Measurements from ENCODE around the gene SV2C. TPM values are rescaled to one million over a fixed set of nuclear protein-coding genes. Genes with fewer than 3 reads are reported as not detected.

SV2C gene
- total and polyA plus RNA-seq, 2 donors (not counting 1 experiment from before 2014, with no cell fraction given): not detected

- no peaks in the 10 kb centered on the region for H3K27me3 Mint-ChIP-seq
- CTCF ChIA-PET: no interaction called here
- H3K27ac Mint-ChIP-seq: no peak overlapping the region
- H3K4me3 ChIP-seq (ENCODE audit: control extremely low read depth in 1 of 5, extremely low read depth in 1 of 5, insufficient read depth in 1 of 5, low read depth in 2 of 5, low read length in 4 of 5): no peak overlapping the region
- H3K27me3 ChIP-seq (replicated peaks in 1 of 4; ENCODE audit: control extremely low read depth in 1 of 4, control insufficient read depth in 3 of 4, insufficient read depth in 4 of 4, low read length in 3 of 4): peaks cover 0 to 3% (median 0%) of the 10 kb centered on the region in 4 experiments
- no peaks in the 10 kb centered on the region for H3K4me1 Mint-ChIP-seq
- no peak for ATAC-seq (ENCODE audit: low read depth)
- H2AFZ ChIP-seq (ENCODE audit: insufficient read depth, low read depth, low read length, poor library complexity, severe bottlenecking): no peak overlapping the region
- intact Hi-C loops (cut with micrococcal nuclease): no loop called here
- no peak overlapping the region for H3K9ac ChIP-seq (ENCODE audit: low read length)
- DNase-seq: no peak
- H3K79me2 ChIP-seq (ENCODE audit: control insufficient read depth, insufficient read depth, low read length): no peaks in the 10 kb centered on the region
- no peak for TF ChIP-seq CTCF (IDR thresholded peaks at IDR 0.05)
- no peak for TF ChIP-seq EZH2 (IDR thresholded peaks at IDR 0.05; ENCODE audit: borderline replicate concordance, insufficient read depth, low read depth, low read length, poor library complexity, severe bottlenecking)
- H3K4me3 Mint-ChIP-seq: no peak overlapping the region
- H3K4me1 ChIP-seq (ENCODE audit: control insufficient read depth in 2 of 2, insufficient read depth in 2 of 2, low read length in 2 of 2): no peaks in the 10 kb centered on the region
- H3K4me2 ChIP-seq (replicated peaks; ENCODE audit: low read depth, low read length, poor library complexity, severe bottlenecking): no peak overlapping the region
- POLR2A ChIA-PET: no interaction called here
- no peaks in the 10 kb centered on the region for H3K9me3 Mint-ChIP-seq (ENCODE audit: insufficient read depth)
- no peak overlapping the region for H3K27ac ChIP-seq (ENCODE audit: low read length in 2 of 2)
- no peaks in the 10 kb centered on the region for H4K20me1 ChIP-seq (ENCODE audit: control insufficient read depth, insufficient read depth, low read length, poor library complexity, severe bottlenecking)
- no CpG with 5 or more reads among the region's 2 CpGs for WGBS (ENCODE audit: insufficient coverage)
- H3K36me3 ChIP-seq (replicated peaks in 1 of 2; ENCODE audit: control extremely low read depth in 1 of 2, control insufficient read depth in 1 of 2, extremely low read depth in 1 of 2, insufficient read depth in 2 of 2, low read length in 1 of 2): no peaks in the 10 kb centered on the region
- no peaks in the 10 kb centered on the region for H3K9me3 ChIP-seq (ENCODE audit: control extremely low read depth in 1 of 3, control insufficient read depth in 2 of 3, insufficient read depth in 1 of 3, low read length in 2 of 3)
Measured at GRCh38 chr5:76225336-76225735, 142.2 kb downstream of the SV2C start.

GRCh38 chr5:76229900-76230299, 146.7 kb downstream of the SV2C start:
- no peak for ATAC-seq (ENCODE audit: low read depth)
- POLR2A ChIA-PET: no interaction called here
- Histone ChIP-seq H3K4me3 (ENCODE audit: control extremely low read depth in 1 of 5, extremely low read depth in 1 of 5, insufficient read depth in 1 of 5, low read depth in 2 of 5, low read length in 4 of 5) (no peak overlapping the region), H3K9me3 (ENCODE audit: control extremely low read depth in 1 of 3, control insufficient read depth in 2 of 3, insufficient read depth in 1 of 3, low read length in 2 of 3) (no peaks in the 10 kb centered on the region), H3K79me2 (ENCODE audit: control insufficient read depth, insufficient read depth, low read length) (no peaks in the 10 kb centered on the region), H3K4me2 (replicated peaks; ENCODE audit: low read depth, low read length, poor library complexity, severe bottlenecking) (no peak overlapping the region), H3K36me3 (replicated peaks in 1 of 2; ENCODE audit: control extremely low read depth in 1 of 2, control insufficient read depth in 1 of 2, extremely low read depth in 1 of 2, insufficient read depth in 2 of 2, low read length in 1 of 2) (no peaks in the 10 kb centered on the region), H2AFZ (ENCODE audit: insufficient read depth, low read depth, low read length, poor library complexity, severe bottlenecking) (no peak overlapping the region), H3K9ac (ENCODE audit: low read length) (no peak overlapping the region), H3K27ac (ENCODE audit: low read length in 2 of 2) (no peak overlapping the region), H3K27me3 (replicated peaks in 1 of 4; ENCODE audit: control extremely low read depth in 1 of 4, control insufficient read depth in 3 of 4, insufficient read depth in 4 of 4, low read length in 3 of 4) (peaks cover 0 to 3% (median 0%) of the 10 kb centered on the region in 4 experiments), H4K20me1 (ENCODE audit: control insufficient read depth, insufficient read depth, low read length, poor library complexity, severe bottlenecking) (no peaks in the 10 kb centered on the region), H3K4me1 (ENCODE audit: control insufficient read depth in 2 of 2, insufficient read depth in 2 of 2, low read length in 2 of 2) (no peaks in the 10 kb centered on the region)
- CTCF ChIA-PET: no interaction called here
- WGBS (ENCODE audit: insufficient coverage): no CpG with 5 or more reads among the region's 3 CpGs
- DNase-seq: no peak
- Mint-ChIP-seq H3K27ac (no peak overlapping the region), H3K9me3 (ENCODE audit: insufficient read depth) (no peaks in the 10 kb centered on the region), H3K4me3 (no peak overlapping the region), H3K27me3 (peaks cover 5% of the 10 kb centered on the region), H3K4me1 (no peaks in the 10 kb centered on the region)
- TF ChIP-seq EZH2 (IDR thresholded peaks at IDR 0.05; ENCODE audit: borderline replicate concordance, insufficient read depth, low read depth, low read length, poor library complexity, severe bottlenecking) (no peak), CTCF (IDR thresholded peaks at IDR 0.05) (no peak)
- intact Hi-C loops (cut with micrococcal nuclease): no loop called here
